CD14-positive monocyte (primary cell): ENCODE results near the gene KCNA10. TPM values are rescaled to one million over a fixed set of nuclear protein-coding genes. Genes with fewer than 3 reads are reported as not detected.

Experiments used
- DNase-seq, 3 donors: peaks; one replicate each; pipeline ENCODE4 v3.0.0-alpha.2; 2011 to 2022
- H2AFZ ChIP-seq: 2 replicates; pipeline ENCODE4 v1.6.0; 2012; ENCODE audit warnings: mild to moderate bottlenecking, low read depth, low read length, inconsistent platforms; ENCODE audit not compliant: insufficient read depth, poor library complexity, severe bottlenecking
- H3K27ac ChIP-seq, 2 donors: 1 replicate in 1 of 2; 2 replicates in 1 of 2; pipeline ENCODE4 v1.5.1; 2012 to 2013; ENCODE audit warnings: low read length in 2 of 2, control low read depth in 1 of 2, inconsistent platforms in 1 of 2, low read depth in 1 of 2, mild to moderate bottlenecking in 1 of 2
- H3K27me3 ChIP-seq, 2 donors: one replicate each; pipeline versions ENCODE4 v1.6.0 to v1.6.1; 2011 to 2013; ENCODE audit warnings: low read length in 2 of 2; ENCODE audit not compliant: control insufficient read depth in 2 of 2, insufficient read depth in 2 of 2
- H3K36me3 ChIP-seq, 2 donors: replicated peaks in 1 of 2; 1 replicate in 1 of 2; 2 replicates in 1 of 2; pipeline versions ENCODE4 v1.5.1 to v1.6.1; 2012 to 2013; ENCODE audit warnings: low read length in 2 of 2, control low read depth in 1 of 2, inconsistent platforms in 1 of 2, mild to moderate bottlenecking in 1 of 2; ENCODE audit not compliant: insufficient read depth in 2 of 2, control insufficient read depth in 1 of 2
- H3K4me1 ChIP-seq, 2 donors: 1 replicate in 1 of 2; 2 replicates in 1 of 2; pipeline versions ENCODE4 v1.5.1 to v1.6.1; 2012 to 2013; ENCODE audit warnings: low read length in 2 of 2, control low read depth in 1 of 2, inconsistent platforms in 1 of 2, mild to moderate bottlenecking in 1 of 2, moderate library complexity in 1 of 2; ENCODE audit not compliant: insufficient read depth in 2 of 2, control insufficient read depth in 1 of 2
- H3K4me2 ChIP-seq: replicated peaks from 2 replicates; pipeline ENCODE3; 2012; ENCODE audit warnings: low read length, moderate library complexity, mild to moderate bottlenecking; ENCODE audit not compliant: poor library complexity, severe bottlenecking; ENCODE audit errors: extremely low read depth
- H3K4me3 ChIP-seq, 3 experiments: fragments of 200-600 bp in 1 of 3; sonication (generic) in 1 of 3; replicated peaks in 1 of 3; 1 replicate in 2 of 3; 2 replicates in 1 of 3; pipeline ENCODE4 v1.5.1; 2011 to 2013; ENCODE audit warnings: low read length in 3 of 3, mild to moderate bottlenecking in 3 of 3, control low read depth in 2 of 3, low read depth in 2 of 3, inconsistent platforms in 1 of 3, moderate library complexity in 1 of 3
- H3K79me2 ChIP-seq: 2 replicates; pipeline ENCODE4 v1.6.0; 2012; ENCODE audit warnings: mild to moderate bottlenecking, control low read depth, inconsistent platforms, low read length, moderate library complexity; ENCODE audit not compliant: insufficient read depth
- H3K9ac ChIP-seq: 2 replicates; pipeline ENCODE4 v1.6.0; 2017; ENCODE audit warnings: low read length, mild to moderate bottlenecking; ENCODE audit not compliant: insufficient read depth, poor library complexity, severe bottlenecking
- H3K9me3 ChIP-seq, 2 donors: replicated peaks in 1 of 2; 1 replicate in 1 of 2; 2 replicates in 1 of 2; pipeline versions ENCODE4 v1.5.1 to v1.6.1; 2012 to 2013; ENCODE audit warnings: low read length in 2 of 2, control low read depth in 1 of 2; ENCODE audit not compliant: control insufficient read depth in 1 of 2, insufficient read depth in 1 of 2
- H4K20me1 ChIP-seq: 2 replicates; pipeline ENCODE4 v1.6.0; 2012; ENCODE audit warnings: mild to moderate bottlenecking, low read length, control low read depth, moderate library complexity; ENCODE audit not compliant: insufficient read depth
- H3K27ac Mint-ChIP-seq, 7 donors: one replicate each; pipeline ENCODE4 v1.8.0; 2020; ENCODE audit warnings: mild to moderate bottlenecking in 7 of 7, mixed read lengths in 7 of 7, moderate library complexity in 6 of 7, inconsistent platforms in 2 of 7
- H3K27me3 Mint-ChIP-seq, 3 donors: one replicate each; pipeline ENCODE4 v1.8.0; 2021 to 2022; ENCODE audit warnings: low read depth in 3 of 3, mild to moderate bottlenecking in 3 of 3, mixed read lengths in 3 of 3, moderate library complexity in 3 of 3, inconsistent platforms in 1 of 3
- H3K36me3 Mint-ChIP-seq, 2 donors: one replicate each; pipeline ENCODE4 v1.8.0; 2020; ENCODE audit warnings: mixed read lengths in 2 of 2, inconsistent platforms in 1 of 2, mild to moderate bottlenecking in 1 of 2
- H3K4me1 Mint-ChIP-seq: one replicate; pipeline ENCODE4 v1.8.0; 2020; ENCODE audit warnings: mild to moderate bottlenecking, mixed read lengths
- H3K4me3 Mint-ChIP-seq, 2 donors: one replicate each; pipeline ENCODE4 v1.8.0; 2020; ENCODE audit warnings: mild to moderate bottlenecking in 2 of 2, mixed read lengths in 2 of 2, moderate library complexity in 1 of 2
- H3K9me3 Mint-ChIP-seq, 7 donors: one replicate each; pipeline ENCODE4 v1.8.0; 2020 to 2022; ENCODE audit warnings: mixed read lengths in 7 of 7, mild to moderate bottlenecking in 6 of 7, moderate library complexity in 6 of 7, inconsistent platforms in 2 of 7
- WGBS: methylation state at CpG from one replicate; pipeline ENCODE4 v1.1.5; 2013; ENCODE audit warnings: missing lambda C conversion rate; ENCODE audit not compliant: insufficient coverage; 5-methylcytosine and 5-hydroxymethylcytosine counted together
- intact Hi-C, 2 donors: fragments of 100-400 bp; cut with micrococcal nuclease; formaldehyde crosslinking; loops; one replicate each; pipeline versions ENCODE4 v1.15.0 to v1.15.1; 2023
- polyA plus RNA-seq, 3 donors: library from polyadenylated mRNA; depleted of rRNA in 1 of 3; unstranded in 2 of 3; stranded (reverse) in 1 of 3; fragments of 300-500 nt in 2 of 3; fragments of >200 nt in 1 of 3; fragmentation: Illumina TruSeq in 2 of 3; gene quantifications; 1 replicate in 2 of 3; 2 replicates in 1 of 3; pipeline ENCODE4 v1.2.3, GENCODE V29; 2012 to 2021
- TF ChIP-seq, protein P1 (sequence below): fragments of 200-600 bp; IDR thresholded peaks from one replicate; pipeline ENCODE4 v1.8.0; 2022; ENCODE audit warnings: antibody characterized with exemption, mild to moderate bottlenecking

KCNA10 gene
- polyA plus RNA-seq, 3 donors, result not detected

DNA sequence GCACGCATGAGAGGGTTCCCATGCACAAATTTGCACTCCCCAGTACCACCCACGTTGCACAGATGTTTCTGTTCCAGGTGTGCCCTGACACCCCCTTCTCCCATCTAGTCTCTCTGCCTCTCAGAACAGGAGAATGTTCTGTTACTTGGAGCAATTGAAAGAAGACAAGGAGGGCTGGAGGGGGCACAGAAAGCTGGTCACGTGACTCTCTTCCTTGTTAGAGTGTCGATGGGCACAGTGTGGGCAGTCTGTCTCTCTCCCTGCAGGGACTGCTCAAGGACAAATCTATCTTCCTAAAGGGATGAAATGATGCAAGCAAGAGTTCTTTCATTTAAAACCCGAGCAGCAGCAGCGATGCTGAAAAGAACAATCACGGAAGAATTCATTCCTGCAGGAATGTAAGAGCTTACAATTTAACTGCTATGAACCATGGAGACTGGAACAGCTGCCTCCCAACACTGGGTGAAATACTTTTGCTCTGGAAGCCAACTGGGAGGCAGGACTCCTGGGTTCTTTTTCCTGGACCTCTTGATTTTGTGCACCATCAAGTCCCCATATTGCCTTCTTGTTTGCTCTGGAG is 7.3 kb upstream of the KCNA10 start:
- Histone ChIP-seq H3K36me3 (no peaks in the 10 kb centered on the region), H3K27me3 (no peaks in the 10 kb centered on the region), H4K20me1 (no peaks in the 10 kb centered on the region), H3K4me3 (no peak overlapping the region), H3K9me3 (no peaks in the 10 kb centered on the region), H3K79me2 (no peaks in the 10 kb centered on the region), H3K27ac (no peak overlapping the region), H3K4me2 (no peak overlapping the region), H3K9ac (no peak overlapping the region), H3K4me1 (no peaks in the 10 kb centered on the region), H2AFZ (no peak overlapping the region)
- peaks cover 4% of the 10 kb centered on the region for H3K4me1 Mint-ChIP-seq
- H3K27ac Mint-ChIP-seq, result no peak overlapping the region
- H3K36me3 Mint-ChIP-seq, result no peaks in the 10 kb centered on the region
- H3K27me3 Mint-ChIP-seq, result peaks cover 15 to 34% (median 34%) of the 10 kb centered on the region in 3 donors
- intact Hi-C loops, result no loop called here
- DNase-seq, result no peak
- TF ChIP-seq, protein P1, sequence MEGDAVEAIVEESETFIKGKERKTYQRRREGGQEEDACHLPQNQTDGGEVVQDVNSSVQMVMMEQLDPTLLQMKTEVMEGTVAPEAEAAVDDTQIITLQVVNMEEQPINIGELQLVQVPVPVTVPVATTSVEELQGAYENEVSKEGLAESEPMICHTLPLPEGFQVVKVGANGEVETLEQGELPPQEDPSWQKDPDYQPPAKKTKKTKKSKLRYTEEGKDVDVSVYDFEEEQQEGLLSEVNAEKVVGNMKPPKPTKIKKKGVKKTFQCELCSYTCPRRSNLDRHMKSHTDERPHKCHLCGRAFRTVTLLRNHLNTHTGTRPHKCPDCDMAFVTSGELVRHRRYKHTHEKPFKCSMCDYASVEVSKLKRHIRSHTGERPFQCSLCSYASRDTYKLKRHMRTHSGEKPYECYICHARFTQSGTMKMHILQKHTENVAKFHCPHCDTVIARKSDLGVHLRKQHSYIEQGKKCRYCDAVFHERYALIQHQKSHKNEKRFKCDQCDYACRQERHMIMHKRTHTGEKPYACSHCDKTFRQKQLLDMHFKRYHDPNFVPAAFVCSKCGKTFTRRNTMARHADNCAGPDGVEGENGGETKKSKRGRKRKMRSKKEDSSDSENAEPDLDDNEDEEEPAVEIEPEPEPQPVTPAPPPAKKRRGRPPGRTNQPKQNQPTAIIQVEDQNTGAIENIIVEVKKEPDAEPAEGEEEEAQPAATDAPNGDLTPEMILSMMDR, result no peak
- WGBS, result 100% methylated on average over 3 of the region's 7 CpGs
- H3K9me3 Mint-ChIP-seq, result peaks cover 0 to 2% (median 0%) of the 10 kb centered on the region in 7 donors
- no peak overlapping the region for H3K4me3 Mint-ChIP-seq

DNA sequence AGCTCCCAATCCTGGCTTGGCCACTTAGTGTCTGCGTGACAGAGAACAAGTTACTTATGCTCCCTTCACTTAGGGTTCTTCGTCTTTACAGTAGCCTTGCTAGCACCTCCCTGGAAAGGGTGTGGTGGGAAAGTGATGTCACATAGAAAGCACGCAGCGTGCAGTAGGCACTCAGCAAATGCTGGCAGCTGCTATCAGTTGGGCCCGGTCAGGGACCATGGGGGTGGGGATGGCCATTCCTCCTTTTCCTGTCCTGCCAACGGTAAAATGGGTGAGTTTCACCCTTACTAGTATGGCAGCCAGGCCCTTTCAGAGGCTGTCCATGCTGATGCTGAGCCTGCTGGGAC is 6.2 kb upstream of the KCNA10 start:
- no peak for DNase-seq
- Mint-ChIP-seq H3K4me1 (peaks cover 7% of the 10 kb centered on the region), H3K27me3 (peaks cover 15 to 32% (median 31%) of the 10 kb centered on the region in 3 donors), H3K27ac (no peak overlapping the region), H3K36me3 (no peaks in the 10 kb centered on the region), H3K9me3 (peaks cover 0 to 2% (median 0%) of the 10 kb centered on the region in 7 donors), H3K4me3 (no peak overlapping the region)
- no peak overlapping the region for H3K4me2 ChIP-seq
- intact Hi-C loops, result loop anchor here in 1 of 2 donors (2.0 kb wide), 1 partner anchor 254 kb away; no protein-coding TSS in a partner anchor
- no peak overlapping the region for H3K27ac ChIP-seq
- H3K27me3 ChIP-seq, result no peaks in the 10 kb centered on the region
- H3K4me1 ChIP-seq, result peaks cover 0 to 3% of the 10 kb centered on the region in 2 donors
- no peak overlapping the region for H3K4me3 ChIP-seq
- H3K9me3 ChIP-seq, result no peaks in the 10 kb centered on the region
- no peak overlapping the region for H2AFZ ChIP-seq
- H3K9ac ChIP-seq, result no peak overlapping the region
- TF ChIP-seq, protein P1, result no peak
- no peaks in the 10 kb centered on the region for H3K79me2 ChIP-seq
- WGBS, result 87% methylated on average over 6 of the region's 6 CpGs
- no peaks in the 10 kb centered on the region for H3K36me3 ChIP-seq
- no peaks in the 10 kb centered on the region for H4K20me1 ChIP-seq
